Right atrium auricular region (tissue), 2 donors: ENCODE results near the gene DCTN5. TPM values are rescaled to one million over a fixed set of nuclear protein-coding genes. Genes with fewer than 3 reads are reported as not detected.

Experiments used
- DNase-seq: peaks from one replicate; pipeline ENCODE4 v3.0.0-alpha.2; 2019; ENCODE audit warnings: low spot score
- H3K27ac ChIP-seq, 2 donors: fragments of 200-600 bp; sonication (generic); 1 replicate in 1 of 2; 2 replicates in 1 of 2; pipeline ENCODE4 v1.5.1; 2016 to 2019
- H3K27me3 ChIP-seq, 2 donors: fragments of 200-600 bp; sonication (generic); one replicate each; pipeline versions ENCODE4 v1.5.1 to v1.6.0; 2017 to 2019
- H3K36me3 ChIP-seq: fragments of 200-600 bp; sonication (generic); one replicate; pipeline ENCODE4 v1.5.1; 2016
- H3K4me1 ChIP-seq, 2 donors: fragments of 200-600 bp; sonication (generic); one replicate each; pipeline versions ENCODE4 v1.5.1 to v1.6.0; 2017 to 2019
- H3K4me3 ChIP-seq, 2 donors: fragments of 200-600 bp; sonication (generic); 1 replicate in 1 of 2; 2 replicates in 1 of 2; pipeline ENCODE4 v1.5.1; 2017 to 2019; ENCODE audit warnings: mild to moderate bottlenecking in 1 of 2, moderate library complexity in 1 of 2
- H3K9me3 ChIP-seq, 2 donors: fragments of 200-600 bp; sonication (generic); one replicate each; pipeline ENCODE4 v1.5.1; 2019
- CTCF ChIP-seq, 2 donors: fragments of 200-600 bp; sonication (generic); IDR thresholded peaks; one replicate each; pipeline ENCODE4 v1.5.1; 2019; ENCODE audit warnings: antibody characterized with exemption in 2 of 2
- total RNA-seq, 2 donors: library from RNA; depleted of rRNA; stranded (reverse); fragments of >200 nt; gene quantifications; one replicate each; pipeline ENCODE4 v1.1.0, GENCODE V29; 2016

The DCTN5 gene
- 10 to 100 TPM; 22.3 to 25.7 TPM for total RNA-seq

- DNase-seq = peak; percentile 94
- peaks cover 15% of the 10 kb centered on the region for H3K36me3 ChIP-seq
- peaks cover 0 to 23% of the 10 kb centered on the region in 2 donors for H3K4me1 ChIP-seq
- no peak for TF ChIP-seq CTCF (IDR thresholded peaks at IDR 0.05)
- no peaks in the 10 kb centered on the region for H3K9me3 ChIP-seq
- no peaks in the 10 kb centered on the region for H3K27me3 ChIP-seq
- peak within 1 kb of the TSS; percentile 72 to 82 for H3K27ac ChIP-seq
- peak within 1 kb of the TSS; percentile 71 to 99 for H3K4me3 ChIP-seq
These were observed at the start of gene DCTN5, which contains the start of gene PALB2 for GRCh38 chr16:23640931-23641765. Gene DCTN5, plus strand, starts transcription at chr16:23641466. Its CDS starts 77 bp downstream, at chr16:23641543. Gene PALB2, minus strand, starts transcription at chr16:23641310. Its CDS starts 153 bp downstream, at chr16:23641157.

GRCh38 chr16:23594186-23594585 is 47.1 kb upstream of the DCTN5 start:
- Histone ChIP-seq H3K27me3 (no peaks in the 10 kb centered on the region), H3K36me3 (peaks cover 42% of the 10 kb centered on the region), H3K4me3 (peak overlapping the region; percentile 71 to 81), H3K27ac (peak overlapping the region; percentile 87 to 88), H3K4me1 (peaks cover 0 to 46% of the 10 kb centered on the region in 2 donors), H3K9me3 (no peaks in the 10 kb centered on the region)
- no peak for TF ChIP-seq CTCF (IDR thresholded peaks at IDR 0.05)
- no peak for DNase-seq

- H3K4me1 ChIP-seq = peaks cover 0 to 46% of the 10 kb centered on the region in 2 donors
These were observed 45.9 kb upstream of the DCTN5 start for GRCh38 chr16:23595246-23595950.

GRCh38 chr16:23595951-23596720 is 45.1 kb upstream of the DCTN5 start, which contains the start of gene NDUFAB1:
Gene NDUFAB1, minus strand, starts transcription at chr16:23596316. Its CDS starts 26 bp downstream, at chr16:23596290.
- peaks cover 22% of the 10 kb centered on the region for H3K36me3 ChIP-seq
- H3K27ac ChIP-seq = peak within 1 kb of the TSS; percentile 87 to 88
- peak; percentile 99 to 100 for TF ChIP-seq CTCF (IDR thresholded peaks at IDR 0.05)
- H3K4me3 ChIP-seq = peak within 1 kb of the TSS; percentile 71 to 81
- no peaks in the 10 kb centered on the region for H3K27me3 ChIP-seq
- H3K9me3 ChIP-seq = no peaks in the 10 kb centered on the region
- peaks cover 0 to 43% of the 10 kb centered on the region in 2 donors for H3K4me1 ChIP-seq
- DNase-seq = peak; percentile 85

More at GRCh38 chr16:23595246-23595950, 45.9 kb upstream of the DCTN5 start:
- Histone ChIP-seq H3K27me3 (no peaks in the 10 kb centered on the region), H3K9me3 (no peaks in the 10 kb centered on the region), H3K36me3 (peaks cover 30% of the 10 kb centered on the region), H3K4me3 (peak overlapping the region; percentile 71 to 81), H3K27ac (peak overlapping the region; percentile 87 to 88)
- DNase-seq = no peak
- no peak for TF ChIP-seq CTCF (IDR thresholded peaks at IDR 0.05)

- H3K27me3 ChIP-seq = no peaks in the 10 kb centered on the region
- DNase-seq = no peak
- H3K9me3 ChIP-seq = no peaks in the 10 kb centered on the region
- H3K27ac ChIP-seq = peak overlapping the region; percentile 87 to 88
- peaks cover 0 to 35% of the 10 kb centered on the region in 2 donors for H3K4me1 ChIP-seq
- no peak overlapping the region for H3K4me3 ChIP-seq
- peaks cover 14% of the 10 kb centered on the region for H3K36me3 ChIP-seq
- TF ChIP-seq CTCF (IDR thresholded peaks at IDR 0.05) = peak in 1 of 2 donors; percentile 56
These were observed 44.1 kb upstream of the DCTN5 start for GRCh38 chr16:23597003-23597756.
